EL (cell line): Measurements from ENCODE around the gene SBNO2.
"Not testable (repeated sequence)": the region's sequence is repeated elsewhere in the genome, so short reads cannot be mapped to it uniquely, and the experiment has no call there.

ENCODE experiments used
- DNase-seq: peaks from one replicate; pipeline ENCODE4 v3.0.0-alpha.2; 2016

SBNO2 gene

DNA sequence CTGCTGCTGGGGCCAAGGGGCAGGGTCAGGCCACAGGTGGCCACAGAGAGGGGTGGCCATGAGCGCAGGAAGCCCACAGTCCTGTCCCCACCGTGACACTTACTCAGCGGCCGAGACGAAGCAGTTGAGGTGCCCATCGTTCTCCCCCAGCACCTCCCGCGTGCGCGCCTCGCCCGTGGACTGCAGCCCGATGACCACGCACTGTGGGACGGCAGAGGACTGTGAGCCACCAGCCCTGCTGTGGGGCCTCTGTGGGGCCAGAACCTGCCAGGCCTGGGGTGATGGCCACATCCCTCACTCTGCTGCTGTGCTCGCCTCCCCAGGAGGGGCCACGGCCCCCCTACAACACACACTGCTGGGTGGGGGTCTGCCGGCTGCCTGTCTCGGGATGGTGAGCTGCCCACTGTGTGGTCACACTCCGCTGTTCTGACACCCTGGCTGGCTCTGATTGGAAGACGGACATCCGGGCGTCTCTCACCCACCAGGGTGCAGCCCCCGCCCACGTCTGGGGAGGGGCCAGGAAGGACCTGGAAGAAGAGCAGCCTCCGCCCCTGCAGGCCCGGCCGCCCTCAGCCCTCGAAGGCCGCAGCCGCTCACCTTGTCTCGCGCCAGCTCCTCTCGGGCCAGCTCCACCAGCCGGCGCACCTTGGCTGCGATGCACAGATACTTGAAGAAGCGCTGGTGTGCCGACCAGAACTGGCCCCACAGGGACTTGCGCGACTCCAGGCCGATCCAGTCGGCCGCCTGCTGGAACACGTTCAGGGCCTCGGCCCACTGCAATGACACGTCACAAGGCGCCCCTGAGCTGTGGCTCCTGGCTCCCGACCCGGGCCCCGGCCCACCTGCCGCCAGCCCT lies 57.1 kb downstream of the SBNO2 start:
- DNase-seq: no peak

DNA sequence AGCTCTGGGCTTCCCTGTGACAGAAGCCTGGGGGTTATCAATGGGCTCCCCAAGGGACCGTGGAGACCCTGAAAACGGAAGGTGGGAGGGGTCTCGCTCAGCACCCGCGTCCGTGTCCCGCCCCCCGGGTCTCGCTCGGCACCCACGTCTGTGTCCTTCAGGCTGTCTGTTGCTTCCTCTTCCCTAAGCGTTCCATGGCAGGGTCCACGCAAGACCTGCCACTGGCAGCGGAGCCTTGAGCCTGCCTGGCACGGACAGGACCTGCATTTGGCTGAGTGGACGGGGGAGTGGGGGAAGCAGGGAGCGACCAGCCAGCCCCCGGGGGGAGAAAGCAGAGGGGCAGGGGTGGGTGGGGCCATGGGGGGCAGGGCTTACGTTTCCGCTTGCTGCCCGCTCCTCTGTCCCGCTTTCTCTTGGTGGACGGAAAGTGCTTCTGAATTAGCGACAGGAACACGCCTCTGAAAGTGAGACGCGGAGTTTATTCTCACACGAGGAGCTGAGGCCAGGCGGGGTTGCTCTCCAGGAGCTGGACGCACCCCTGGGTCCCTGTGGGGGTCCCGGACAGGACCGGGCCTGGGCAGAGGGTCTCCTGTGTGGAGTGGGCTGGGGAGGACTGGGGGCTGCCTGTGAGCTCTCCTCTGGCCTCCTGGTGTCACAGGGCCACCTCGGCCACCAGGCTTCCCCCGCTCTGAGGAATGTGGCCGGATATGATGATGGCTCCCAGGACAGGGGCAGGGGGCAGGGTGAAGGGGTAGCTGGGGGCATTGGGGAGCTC lies 58.2 kb downstream of the SBNO2 start:
- DNase-seq: no peak

DNA sequence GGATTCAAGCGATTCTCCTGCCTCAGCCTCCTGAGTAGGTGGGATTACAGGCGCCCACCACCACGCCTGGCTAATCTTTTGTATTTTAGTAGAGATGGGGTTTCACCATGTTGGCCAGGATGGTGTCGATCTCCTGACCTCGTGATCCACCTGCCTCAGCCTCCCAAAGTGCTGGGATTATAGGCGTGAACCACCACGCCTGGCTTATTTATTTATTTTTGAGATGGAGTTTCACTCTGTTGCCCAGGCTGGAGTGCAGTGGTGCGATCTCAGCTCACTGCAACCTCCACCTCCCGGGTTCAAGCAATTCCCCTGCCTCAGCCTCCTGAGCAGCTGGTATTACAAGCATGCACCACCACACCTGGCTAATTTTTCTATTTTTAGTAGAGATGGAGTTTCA lies 59.3 kb downstream of the SBNO2 start:
- DNase-seq: not testable (repeated sequence)

DNA sequence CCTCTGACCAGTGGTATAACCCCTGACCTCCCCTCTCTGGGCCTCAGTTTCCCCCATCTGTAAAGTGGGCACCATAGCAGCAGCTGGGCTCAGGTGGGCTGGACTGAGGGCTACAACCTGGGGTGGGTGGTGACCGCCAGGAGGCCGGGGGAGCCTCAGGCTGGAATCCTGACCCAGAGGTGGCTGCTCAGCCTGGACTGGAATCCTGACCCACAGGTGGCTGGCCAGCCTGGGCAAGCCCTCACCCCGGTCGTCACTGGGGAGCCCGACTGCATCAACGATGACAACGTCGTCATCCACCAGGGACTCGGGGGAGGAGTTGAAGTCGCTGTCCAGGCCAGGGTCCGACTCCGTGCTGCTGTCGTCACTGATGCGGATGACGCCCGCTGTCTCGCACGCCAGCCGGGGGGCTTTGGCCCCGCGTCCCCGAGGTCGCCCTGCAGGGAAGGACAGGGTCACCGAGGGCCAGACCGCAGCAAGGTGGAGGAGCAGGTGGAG lies 60.0 kb downstream of the SBNO2 start:
- DNase-seq: no peak

DNA sequence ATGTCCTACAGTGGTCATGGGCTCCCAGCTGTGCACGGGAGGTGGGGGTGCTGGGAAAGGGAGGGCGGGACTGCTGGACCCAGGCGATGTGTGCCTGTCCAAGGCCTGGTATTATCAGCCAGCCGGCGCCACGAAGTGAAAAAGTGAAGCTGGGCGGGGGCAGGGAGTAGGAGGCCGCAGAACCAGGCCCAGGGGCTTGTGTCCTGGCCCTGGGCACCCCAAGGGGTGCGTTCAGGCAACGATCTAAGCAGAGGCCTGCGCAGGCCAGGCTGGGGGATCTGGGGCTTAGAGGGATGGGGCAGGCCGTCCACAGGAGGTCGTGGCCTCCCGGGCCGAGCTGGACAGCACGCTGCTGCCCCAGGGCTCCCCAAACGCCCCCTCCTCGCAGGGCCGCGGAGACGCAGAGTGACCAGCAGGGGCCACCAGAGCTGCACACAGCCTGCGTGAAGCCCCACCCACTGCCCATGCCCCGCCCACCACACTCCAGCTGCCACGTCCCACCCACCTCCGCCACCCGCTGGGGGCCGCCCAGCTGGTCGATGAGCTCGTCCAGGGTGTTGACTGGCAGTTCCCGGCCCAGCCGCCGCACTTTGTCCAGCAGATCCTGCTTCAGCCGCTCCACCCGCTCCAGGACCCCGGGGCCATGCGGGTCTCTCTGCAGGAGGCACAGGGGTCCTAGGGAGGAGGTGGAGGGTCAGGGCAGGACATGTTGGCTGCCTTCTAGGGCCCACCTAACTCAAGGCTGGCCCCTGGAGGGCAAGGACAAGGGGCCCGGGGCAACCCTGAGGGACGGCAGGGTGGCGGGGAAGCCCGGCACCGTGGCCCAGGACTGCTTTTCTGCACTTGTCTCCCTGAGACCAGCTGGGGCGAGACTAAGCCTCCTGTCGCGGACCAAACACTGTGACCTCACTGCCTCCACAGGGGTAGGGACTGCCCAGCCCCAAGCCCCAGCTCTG lies 60.8 kb downstream of the SBNO2 start:
- peak; percentile 90 for DNase-seq

DNA sequence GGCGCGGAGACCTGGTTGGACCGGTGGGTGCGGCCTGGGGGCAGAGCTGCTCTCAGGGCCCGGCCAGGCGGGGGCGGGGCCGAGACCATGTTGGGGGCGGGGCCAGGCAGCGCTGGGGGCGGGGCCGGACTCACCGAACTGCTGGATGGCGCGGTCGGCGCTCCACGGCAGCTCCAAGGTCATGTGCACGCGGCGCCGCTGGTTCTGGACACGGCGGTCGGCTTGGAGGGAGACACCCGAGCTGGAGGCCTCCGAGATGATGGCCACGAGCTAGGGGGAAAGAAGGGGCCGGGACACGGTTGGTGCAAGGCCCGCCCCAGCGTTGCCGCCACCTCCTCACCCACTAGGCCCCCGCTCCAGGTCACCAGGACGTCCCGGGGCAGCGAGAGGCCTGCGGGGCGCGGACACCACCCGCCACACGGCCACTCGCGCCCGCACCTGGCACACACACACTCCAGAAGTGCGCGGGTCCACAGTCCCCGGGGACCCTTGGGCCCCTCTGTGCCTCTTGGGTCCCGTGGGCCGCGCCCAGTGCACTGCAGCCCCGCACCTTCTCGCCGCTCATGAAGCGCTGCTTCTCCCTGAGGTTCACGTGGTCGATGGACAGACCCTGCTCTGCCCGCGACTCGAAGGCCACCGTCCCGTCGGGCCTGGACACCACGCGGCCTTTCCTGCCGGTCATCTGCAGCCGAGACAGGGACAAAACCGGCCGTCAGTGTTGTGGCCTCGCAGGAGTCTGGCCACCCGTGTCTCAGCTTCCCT lies 61.6 kb downstream of the SBNO2 start:
- no peak for DNase-seq

DNA sequence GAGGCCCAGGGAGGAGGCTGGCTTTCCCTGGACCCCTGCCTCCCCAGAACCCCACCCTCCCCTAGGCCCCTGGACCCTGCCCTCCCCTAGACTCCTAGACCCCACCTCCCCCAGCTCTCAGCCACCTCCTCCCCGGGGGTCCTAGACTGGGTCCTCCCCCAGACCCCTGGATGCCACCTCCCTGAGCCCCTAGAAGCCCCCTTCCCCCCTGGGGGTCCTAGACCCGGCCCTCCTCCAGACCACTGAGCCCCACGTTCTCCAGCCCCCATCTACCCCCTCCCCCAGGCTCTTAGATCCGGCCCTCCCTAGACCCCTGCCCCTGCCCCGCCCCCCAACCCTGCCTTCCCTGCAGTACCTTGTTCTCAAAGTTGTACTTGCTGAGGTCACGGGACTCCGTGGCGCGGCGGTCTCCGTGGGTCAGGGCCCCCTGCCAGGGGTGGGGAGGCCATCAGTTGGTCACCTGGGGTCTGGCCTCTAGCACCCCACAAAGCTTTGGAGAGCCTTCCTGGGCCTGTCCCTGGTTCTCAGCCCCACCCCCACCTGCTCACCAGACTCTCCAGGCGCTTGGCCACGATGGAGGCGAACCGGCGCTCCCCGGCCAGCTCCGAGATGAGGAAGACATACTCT lies 62.3 kb downstream of the SBNO2 start:
- no peak for DNase-seq

DNA sequence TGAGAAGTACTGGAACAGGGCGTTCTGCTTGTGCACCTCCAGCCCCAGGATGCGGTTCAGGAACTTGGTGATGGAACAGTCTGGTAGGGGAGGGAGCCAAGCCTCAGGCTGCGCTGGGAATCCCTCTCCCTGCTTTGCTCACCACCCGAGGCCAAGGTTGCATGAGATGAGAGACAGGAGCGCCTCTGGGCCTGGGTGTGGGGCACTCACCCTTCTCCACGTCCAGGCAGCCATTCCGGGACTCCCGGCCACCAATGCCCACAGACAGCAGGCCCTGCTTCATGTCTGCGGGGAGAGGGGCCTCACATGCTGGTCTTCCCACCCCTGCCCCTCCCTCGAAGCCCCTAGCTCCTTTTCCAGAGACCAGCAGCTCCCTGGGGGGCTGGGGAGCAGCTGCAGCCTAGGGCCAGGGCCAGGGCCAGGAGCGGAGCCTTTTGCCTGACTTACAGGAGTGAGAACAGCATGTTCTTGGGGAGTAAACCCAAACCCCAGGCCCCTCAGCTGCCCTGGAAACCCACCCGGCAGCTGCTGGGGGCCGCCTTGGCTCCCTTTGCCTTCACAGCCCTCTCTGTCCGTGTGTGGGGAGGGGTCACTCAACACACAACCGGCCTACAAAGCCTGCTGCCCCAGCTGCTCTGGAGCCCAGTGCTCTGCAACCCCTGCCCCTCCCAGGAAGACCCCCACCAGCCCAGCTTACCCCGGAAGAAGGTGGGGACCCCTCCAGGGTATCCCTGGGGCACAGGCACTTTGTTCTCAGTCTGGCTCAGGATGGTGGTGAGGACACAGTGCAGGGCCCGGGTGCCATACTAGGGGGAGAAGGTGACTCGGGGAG lies 63.0 kb downstream of the SBNO2 start:
- no peak for DNase-seq

DNA sequence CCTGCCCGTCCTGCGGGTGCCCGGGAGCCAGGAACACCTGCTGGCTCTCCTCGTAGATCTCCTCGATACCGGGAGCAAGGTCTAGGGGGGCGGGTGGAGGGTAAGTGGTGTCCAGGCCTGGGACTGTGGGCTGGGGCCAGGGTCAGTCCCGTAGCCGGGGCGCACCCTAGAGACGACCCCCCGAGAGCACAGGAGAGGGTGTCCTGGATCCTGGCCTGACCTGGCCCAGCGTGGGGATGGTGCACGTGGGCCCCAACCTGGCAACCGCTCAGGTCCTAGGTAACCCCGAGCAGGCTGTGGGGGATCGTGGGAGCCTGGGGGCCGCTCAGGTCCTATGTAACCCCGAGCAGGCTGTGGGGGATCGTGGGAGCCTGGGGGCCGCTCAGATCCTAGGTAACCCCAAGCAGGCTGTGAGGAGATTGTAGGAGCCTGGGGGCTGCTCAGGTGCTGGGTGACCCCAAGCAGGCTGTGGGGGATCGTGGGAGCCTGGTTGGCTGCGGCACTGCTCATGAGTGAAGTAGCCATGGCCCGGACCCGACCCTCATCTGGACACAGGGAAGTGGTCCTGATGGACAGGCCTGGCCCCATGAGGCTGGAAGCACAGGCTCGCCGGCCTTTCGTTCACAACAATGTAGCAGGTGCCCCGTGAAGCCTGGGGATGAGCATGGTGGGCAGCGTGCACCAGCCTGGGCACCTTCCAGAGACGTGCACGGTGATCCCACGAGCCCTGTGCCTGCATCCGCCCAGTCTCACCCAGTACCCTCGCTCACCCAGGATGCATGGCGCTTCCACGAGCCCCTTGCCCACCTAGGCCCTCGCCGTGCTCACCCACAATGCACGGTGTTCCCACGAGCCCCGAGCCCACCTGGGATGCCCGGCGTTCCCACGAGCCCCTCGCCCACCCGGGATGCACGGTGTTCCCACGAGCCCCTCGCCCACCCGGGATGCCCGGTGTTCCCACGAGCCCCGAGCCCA lies 64.1 kb downstream of the SBNO2 start:
- no peak for DNase-seq

DNA sequence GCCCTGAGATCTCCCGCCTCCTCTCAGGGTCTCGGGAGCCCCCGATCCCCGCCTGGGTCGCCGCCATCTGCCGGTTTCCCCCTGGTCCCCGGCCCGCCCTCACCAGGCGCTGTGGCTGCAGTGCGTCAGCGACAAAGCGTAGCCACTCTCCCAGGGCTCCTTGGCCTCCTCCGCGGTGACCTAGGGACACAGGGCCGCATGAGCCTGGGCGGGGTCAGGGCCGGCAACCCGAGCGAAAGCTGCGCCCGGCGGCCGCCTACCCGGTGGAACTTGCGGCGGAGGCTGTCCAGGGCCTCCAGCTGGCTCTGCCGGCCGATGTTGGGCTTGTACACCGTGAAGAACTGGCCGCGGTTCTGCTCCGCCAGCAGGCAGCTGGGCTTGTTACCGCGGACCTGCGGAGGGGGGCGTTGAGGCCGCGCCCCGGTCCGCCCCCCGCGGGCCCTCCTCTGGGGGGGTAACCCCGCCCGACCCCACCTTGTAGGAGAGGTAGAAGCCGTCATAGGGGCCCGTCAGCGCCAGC lies 65.0 kb downstream of the SBNO2 start:
- no peak for DNase-seq

DNA sequence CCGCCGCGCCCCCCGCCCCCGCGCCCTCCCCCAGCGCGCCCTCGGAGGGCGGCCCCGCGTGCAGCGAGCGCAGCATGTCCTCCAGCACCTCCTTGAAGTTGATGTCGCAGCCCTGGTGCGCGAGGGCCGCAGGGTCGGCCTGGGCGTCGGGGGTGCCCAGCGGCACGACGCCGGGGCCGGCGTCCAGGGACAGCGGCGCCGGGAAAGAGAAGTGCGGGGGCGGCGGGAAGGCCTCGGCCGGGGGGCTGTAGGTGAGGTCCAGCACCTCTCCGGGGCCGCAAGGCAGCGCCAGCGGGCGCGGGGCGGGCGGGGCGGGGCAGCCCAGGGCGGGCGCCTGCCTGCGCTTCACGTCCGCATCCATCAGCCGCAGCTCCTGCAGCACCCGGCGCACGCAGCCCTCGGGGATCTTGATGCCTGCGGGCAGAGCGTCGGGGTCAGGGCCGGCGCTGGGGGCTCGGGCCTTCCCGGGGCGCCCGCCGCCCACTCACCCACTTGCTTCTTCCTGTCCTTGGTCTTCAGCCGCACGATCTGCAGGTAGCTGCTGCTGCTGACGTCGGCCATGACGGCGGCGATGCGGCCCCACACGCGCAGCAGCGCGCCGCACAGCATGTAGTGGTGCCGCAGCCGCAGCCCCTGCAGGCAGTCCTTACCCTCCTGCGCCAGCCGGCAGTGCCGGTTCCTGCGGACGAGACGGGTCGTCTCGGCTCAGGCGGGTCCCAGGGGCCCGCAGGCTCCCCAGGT lies 65.6 kb downstream of the SBNO2 start:
- DNase-seq: no peak

DNA sequence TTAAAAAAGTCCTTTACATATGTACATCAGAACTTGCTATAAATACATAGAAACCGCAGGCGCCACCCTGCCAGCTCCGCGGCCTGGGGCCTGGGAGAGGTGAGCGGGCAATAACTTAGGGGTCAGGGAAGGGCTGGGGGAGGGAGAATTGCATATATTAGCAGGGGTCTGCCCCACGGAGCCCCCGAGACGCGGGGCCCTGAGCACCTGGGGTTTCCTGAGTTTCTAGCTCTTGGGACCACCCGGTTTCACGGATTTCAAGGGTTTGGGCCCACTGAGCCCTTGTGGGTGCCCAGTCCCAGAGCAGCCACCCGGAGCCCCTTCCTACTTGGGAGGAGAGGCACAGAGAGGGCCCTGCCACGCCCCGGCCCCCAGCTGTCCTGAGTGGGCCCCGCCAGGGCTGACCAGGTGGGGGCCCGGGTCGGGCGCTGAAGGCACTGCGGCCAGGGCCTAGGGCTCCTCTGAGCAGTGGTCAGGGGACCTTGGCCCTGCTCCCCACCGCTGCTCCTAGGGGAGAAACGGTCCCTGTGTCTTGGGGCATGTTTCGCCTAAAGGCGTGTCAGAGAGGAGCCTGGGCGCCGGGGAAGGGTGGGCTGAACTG lies 66.3 kb downstream of the SBNO2 start:
- DNase-seq: no peak

DNA sequence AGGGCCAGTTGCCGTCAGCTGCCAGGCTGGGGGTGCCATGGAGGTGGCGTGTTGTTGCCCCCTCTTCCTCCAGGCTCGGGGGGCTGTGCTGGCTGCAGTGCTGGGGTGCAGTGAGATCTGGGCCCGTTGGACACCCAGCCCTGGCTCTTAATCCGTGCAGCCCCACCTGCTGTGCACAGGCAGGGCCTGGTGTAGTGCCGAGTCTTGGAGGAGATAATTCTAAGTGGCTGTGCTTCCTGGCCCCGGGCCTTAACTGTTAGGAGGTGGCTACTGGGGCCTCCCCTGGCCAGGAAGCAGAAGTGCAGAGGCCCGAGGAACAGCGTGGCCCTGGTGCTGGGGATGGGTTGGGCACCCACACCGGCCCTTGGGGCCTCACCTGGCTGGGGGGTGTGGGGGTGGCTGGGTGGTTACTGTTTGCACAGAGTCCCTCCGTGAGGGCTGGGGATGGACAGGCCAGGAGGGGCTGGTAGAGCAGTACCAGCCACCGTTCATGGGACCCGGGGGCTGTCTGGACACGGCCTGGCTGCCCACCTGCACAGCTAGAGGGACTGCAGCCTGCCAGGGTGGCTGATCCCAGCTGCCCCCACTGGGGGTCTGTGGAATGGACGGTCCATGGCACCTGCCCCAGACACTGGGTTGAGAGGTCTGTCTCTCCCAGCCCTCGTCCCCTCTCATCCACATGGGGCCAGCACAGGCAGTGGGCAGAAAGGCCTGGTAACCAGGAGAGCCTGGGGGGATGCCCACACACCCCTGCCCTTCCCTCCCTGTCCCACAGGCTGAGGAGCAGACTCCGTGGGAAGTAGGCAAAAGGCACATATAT lies 67.0 kb downstream of the SBNO2 start:
- DNase-seq: peak; percentile 55

DNA sequence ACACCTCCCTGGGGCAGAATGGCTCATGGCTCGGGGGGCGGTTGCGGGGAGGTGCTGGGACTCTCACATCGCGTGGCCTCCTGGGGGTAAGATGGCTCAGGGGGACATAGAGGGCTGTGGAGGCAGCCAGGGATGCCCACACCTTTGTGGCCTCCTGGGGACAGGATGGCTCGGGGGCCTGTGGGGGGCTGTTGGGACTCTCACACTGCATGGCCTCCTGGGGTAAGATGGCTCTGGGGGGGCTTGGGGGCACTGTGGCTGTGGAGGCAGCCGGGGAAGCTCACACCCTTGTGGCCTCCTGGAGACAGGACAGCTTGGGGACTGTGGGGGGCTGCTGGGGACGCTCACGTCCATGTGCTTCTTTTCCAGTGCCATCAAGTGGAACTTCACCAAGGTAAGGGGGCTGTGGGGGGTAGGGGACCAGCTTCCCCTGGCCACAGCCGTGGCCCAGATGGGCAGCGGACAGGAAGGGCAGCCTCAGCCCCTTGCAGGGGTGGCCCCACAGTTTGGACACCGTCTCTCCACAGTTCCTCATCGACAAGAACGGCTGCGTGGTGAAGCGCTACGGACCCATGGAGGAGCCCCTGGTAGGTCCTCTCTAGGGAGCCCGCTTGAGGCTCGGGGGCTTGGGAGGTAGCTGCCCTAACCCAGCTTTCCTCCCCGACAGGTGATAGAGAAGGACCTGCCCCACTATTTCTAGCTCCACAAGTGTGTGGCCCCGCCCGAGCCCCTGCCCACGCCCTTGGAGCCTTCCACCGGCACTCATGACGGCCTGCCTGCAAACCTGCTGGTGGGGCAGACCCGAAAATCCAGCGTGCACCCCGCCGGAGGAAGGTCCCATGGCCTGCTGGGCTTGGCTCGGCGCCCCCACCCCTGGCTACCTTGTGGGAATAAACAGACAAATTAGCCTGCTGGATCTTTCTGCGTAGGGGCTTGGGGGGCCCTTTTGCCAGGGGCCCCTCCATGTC lies 67.9 kb downstream of the SBNO2 start:
- no peak for DNase-seq

DNA sequence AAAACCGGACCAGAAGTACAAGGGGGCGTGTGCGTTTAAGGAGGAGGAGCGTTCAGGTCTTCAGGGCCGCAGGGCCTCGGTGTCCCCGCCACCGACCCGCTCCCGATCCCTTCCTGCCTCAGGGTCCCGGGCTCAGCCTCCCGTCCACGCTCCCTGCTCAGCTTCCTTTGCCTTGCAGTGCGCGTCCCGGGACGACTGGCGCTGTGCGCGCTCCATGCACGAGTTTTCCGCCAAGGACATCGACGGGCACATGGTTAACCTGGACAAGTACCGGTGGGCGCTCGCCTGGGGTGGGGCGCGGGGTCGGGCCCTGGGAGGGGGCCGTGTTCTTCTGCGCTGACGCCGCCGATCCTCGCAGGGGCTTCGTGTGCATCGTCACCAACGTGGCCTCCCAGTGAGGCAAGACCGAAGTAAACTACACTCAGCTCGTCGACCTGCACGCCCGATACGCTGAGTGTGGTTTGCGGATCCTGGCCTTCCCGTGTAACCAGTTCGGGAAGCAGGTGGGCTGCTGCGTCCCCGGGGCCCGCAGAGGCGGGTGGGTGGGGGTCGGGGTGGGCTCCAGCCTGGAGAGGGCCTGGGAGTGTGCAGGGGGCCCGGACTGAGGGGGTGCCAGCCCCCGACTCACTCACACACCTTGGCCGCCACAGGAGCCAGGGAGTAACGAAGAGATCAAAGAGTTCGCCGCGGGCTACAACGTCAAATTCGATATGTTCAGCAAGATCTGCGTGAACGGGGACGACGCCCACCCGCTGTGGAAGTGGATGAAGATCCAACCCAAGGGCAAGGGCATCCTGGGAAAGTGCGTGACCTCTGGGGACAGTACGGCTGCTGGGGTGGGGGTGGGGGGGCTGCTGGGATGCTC lies 68.8 kb downstream of the SBNO2 start:
- peak; percentile 53 for DNase-seq
